Cardiac muscle cell (in vitro differentiated cells and primary cell): Measurements from ENCODE around the gene APBA2. TPM values are rescaled to one million over a fixed set of nuclear protein-coding genes. Genes with fewer than 3 reads are reported as not detected.
"Not testable (repeated sequence)": the region's sequence is repeated elsewhere in the genome, so short reads cannot be mapped to it uniquely, and the experiment has no call there.

Experiments
- DNase-seq, 2 donors: peaks; one replicate each; pipeline versions ENCODE4 v3.0.0 to v3.0.0-alpha.2; 2010 to 2017; ENCODE audit warnings: low read depth in 1 of 2, low spot score in 1 of 2
- H3K27ac ChIP-seq: fragments of 200-600 bp; sonication (generic); 2 replicates; pipeline ENCODE4 v1.5.1; 2016
- H3K27me3 ChIP-seq: fragments of 200-600 bp; sonication (generic); 2 replicates; pipeline ENCODE4 v1.6.0; 2016; ENCODE audit warnings: control low read depth
- H3K36me3 ChIP-seq: fragments of 200-600 bp; sonication (generic); 2 replicates; pipeline ENCODE4 v1.5.1; 2016; ENCODE audit warnings: control low read depth
- H3K4me1 ChIP-seq: fragments of 200-600 bp; sonication (generic); 2 replicates; pipeline ENCODE4 v1.8.1; 2017; ENCODE audit warnings: low read depth, mild to moderate bottlenecking, mixed run types
- H3K4me3 ChIP-seq: fragments of 200-600 bp; sonication (generic); 2 replicates; pipeline ENCODE4 v1.5.1; 2016; ENCODE audit warnings: mild to moderate bottlenecking
- H3K9me3 ChIP-seq: fragments of 200-600 bp; sonication (generic); 2 replicates; pipeline ENCODE4 v1.5.1; 2017; ENCODE audit warnings: low read depth, mild to moderate bottlenecking, control low read depth
- CTCF ChIP-seq: IDR thresholded peaks from 2 replicates; pipeline ENCODE4 v1.5.1; 2012; ENCODE audit warnings: low read depth, mild to moderate bottlenecking, low read length
- polyA plus RNA-seq: library from polyadenylated mRNA; unstranded; fragments of >200 nt; fragmentation: Nextera tagmentation; extraction: Ambion mirVana; gene quantifications from 2 replicates; pipeline ENCODE4 v1.2.1, GENCODE V29; 2016
- total RNA-seq: library from RNA; depleted of rRNA; stranded (reverse); fragments of >200 nt; gene quantifications from 2 replicates; pipeline ENCODE4 v1.2.3, GENCODE V29; 2016

APBA2 gene
- total and polyA plus RNA-seq, 2 experiments from 2014 or later, result 20.5 to 33.2 TPM

GRCh38 chr15:28886431-28887338 lies 911 bp downstream of the APBA2 start:
- DNase-seq, result peak in 1 of 2 donors; percentile 27
- H3K27me3 ChIP-seq, result peaks cover 21% of the 10 kb centered on the region
- H3K9me3 ChIP-seq, result no peaks in the 10 kb centered on the region
- peak overlapping the region; percentile 85 for H3K4me3 ChIP-seq
- H3K4me1 ChIP-seq, result no peaks in the 10 kb centered on the region
- no peak overlapping the region for H3K27ac ChIP-seq
- no peaks in the 10 kb centered on the region for H3K36me3 ChIP-seq
- TF ChIP-seq CTCF, result no peak

GRCh38 chr15:28887339-28888174 lies 1.8 kb downstream of the APBA2 start:
- H3K4me1 ChIP-seq, result no peaks in the 10 kb centered on the region
- DNase-seq, result no peak
- H3K27me3 ChIP-seq, result peaks cover 21% of the 10 kb centered on the region
- no peak overlapping the region for H3K4me3 ChIP-seq
- H3K9me3 ChIP-seq, result no peaks in the 10 kb centered on the region
- no peaks in the 10 kb centered on the region for H3K36me3 ChIP-seq
- TF ChIP-seq CTCF, result no peak
- H3K27ac ChIP-seq, result no peak overlapping the region

GRCh38 chr15:28888302-28888894 lies 2.6 kb downstream of the APBA2 start:
- H3K36me3 ChIP-seq, result no peaks in the 10 kb centered on the region
- no peak for DNase-seq
- no peaks in the 10 kb centered on the region for H3K4me1 ChIP-seq
- H3K9me3 ChIP-seq, result no peaks in the 10 kb centered on the region
- peaks cover 21% of the 10 kb centered on the region for H3K27me3 ChIP-seq
- TF ChIP-seq CTCF, result no peak
- no peak overlapping the region for H3K4me3 ChIP-seq
- H3K27ac ChIP-seq, result no peak overlapping the region

GRCh38 chr15:28888900-28889299 lies 3.1 kb downstream of the APBA2 start:
- TF ChIP-seq CTCF, result no peak
- no peaks in the 10 kb centered on the region for H3K9me3 ChIP-seq

GRCh38 chr15:28889346-28889745 lies 3.6 kb downstream of the APBA2 start:
- no peak for DNase-seq
- no peak overlapping the region for H3K4me3 ChIP-seq
- no peak overlapping the region for H3K27ac ChIP-seq
- H3K27me3 ChIP-seq, result peaks cover 21% of the 10 kb centered on the region
- H3K9me3 ChIP-seq, result no peaks in the 10 kb centered on the region
- no peak for TF ChIP-seq CTCF
- no peaks in the 10 kb centered on the region for H3K4me1 ChIP-seq
- H3K36me3 ChIP-seq, result no peaks in the 10 kb centered on the region

More at GRCh38 chr15:28888900-28889299, 3.1 kb downstream of the APBA2 start:
- DNase-seq, result no peak
- Histone ChIP-seq H3K36me3 (no peaks in the 10 kb centered on the region), H3K27me3 (peaks cover 21% of the 10 kb centered on the region), H3K27ac (no peak overlapping the region), H3K4me1 (no peaks in the 10 kb centered on the region), H3K4me3 (no peak overlapping the region)

- not testable (repeated sequence) for H3K9me3 ChIP-seq, H3K36me3 ChIP-seq, H3K4me3 ChIP-seq, DNase-seq, H3K4me1 ChIP-seq, H3K27ac ChIP-seq
- H3K27me3 ChIP-seq, result peaks cover 17% of the 10 kb centered on the region
These were observed 4.1 kb downstream of the APBA2 start for GRCh38 chr15:28889871-28890270.

- not testable (repeated sequence) for H3K36me3 ChIP-seq, H3K4me3 ChIP-seq, H3K9me3 ChIP-seq, DNase-seq, H3K27ac ChIP-seq, H3K4me1 ChIP-seq
- H3K27me3 ChIP-seq, result peaks cover 13% of the 10 kb centered on the region
These were observed 4.5 kb downstream of the APBA2 start for GRCh38 chr15:28890291-28890690.
